Transverse colon (tissue), 4 donors: ENCODE data around the gene CRYBA4. TPM values are rescaled to one million over a fixed set of nuclear protein-coding genes. Genes with fewer than 3 reads are reported as not detected.

ENCODE experiments used
- DNase-seq: peaks from one replicate; pipeline ENCODE4 v3.0.0-alpha.2; 2019
- H3K27ac ChIP-seq, 4 donors: fragments of 200-600 bp; sonication (generic); 2 replicates each; pipeline ENCODE4 v1.5.1; 2016 to 2018; ENCODE audit warnings: inconsistent platforms in 4 of 4
- H3K27me3 ChIP-seq: fragments of 200-600 bp; sonication (generic); 2 replicates; pipeline ENCODE4 v1.5.1; 2017; ENCODE audit warnings: inconsistent platforms
- H3K36me3 ChIP-seq, 4 donors: fragments of 200-600 bp; sonication (generic); 2 replicates each; pipeline ENCODE4 v1.5.1; 2017 to 2019; ENCODE audit warnings: inconsistent platforms in 4 of 4
- H3K4me1 ChIP-seq, 4 donors: fragments of 200-600 bp; sonication (generic); 2 replicates each; pipeline ENCODE4 v1.5.1; 2017 to 2020; ENCODE audit warnings: inconsistent platforms in 4 of 4
- H3K4me3 ChIP-seq, 4 donors: fragments of 200-600 bp; sonication (generic); 1 replicate in 1 of 4; 2 replicates in 3 of 4; pipeline versions ENCODE4 v1.5.1 to v1.6.1; 2017 to 2019; ENCODE audit warnings: inconsistent platforms in 4 of 4
- H3K9me3 ChIP-seq, 2 donors: fragments of 200-600 bp; sonication (generic); 2 replicates each; pipeline ENCODE4 v1.5.1; 2017 to 2019; ENCODE audit warnings: inconsistent platforms in 2 of 2
- EP300 ChIP-seq: sonication (generic); formaldehyde crosslinking; IDR thresholded peaks from one replicate; pipeline ENCODE4 v1.6.1; 2017; ENCODE audit warnings: antibody characterized with exemption, low read depth
- POLR2A ChIP-seq: fragments of 450-650 bp; IDR thresholded peaks from one replicate; pipeline ENCODE4 v1.6.1; 2016; ENCODE audit warnings: antibody characterized with exemption, mild to moderate bottlenecking, moderate library complexity
- POLR2AphosphoS5 ChIP-seq, 3 donors: sonication (generic); formaldehyde crosslinking; IDR thresholded peaks; one replicate each; pipeline ENCODE4 v1.6.1; 2016; ENCODE audit warnings: antibody characterized with exemption in 3 of 3
- WGBS, 2 donors: methylation state at CpG; one replicate each; pipeline ENCODE4 v1.1.5; 2018; ENCODE audit warnings: low coverage in 1 of 2; 5-methylcytosine and 5-hydroxymethylcytosine counted together
- in situ Hi-C, 4 donors: fragments of 200-750 bp; cut with MboI; loops; one replicate each; pipeline versions ENCODE4 v1.15.0 to v1.15.1; 2017; ENCODE audit warnings: low sequenced_read_pairs in 3 of 4, low pct_ligation_motif_present in 1 of 4, low pct_unique_long_range_greater_than_20kb in 1 of 4
- intact Hi-C: fragments of 100-400 bp; cut with DNase I; formaldehyde crosslinking; loops from one replicate; pipeline ENCODE4 v1.15.1; 2023; ENCODE audit warnings: low total_unique reads
- total RNA-seq, 4 donors: library from RNA; depleted of rRNA; stranded (reverse); fragments of >200 nt; gene quantifications; one replicate each; pipeline ENCODE4 v1.1.0, GENCODE V29; 2016
- TF ChIP-seq, protein P1 (sequence below), 5 experiments: fragments of 200-600 bp in 3 of 5; fragments of 450-650 bp in 2 of 5; sonication (generic) in 3 of 5; IDR thresholded peaks; 1 replicate in 2 of 5; 2 replicates in 3 of 5; pipeline ENCODE4 v1.5.1; 2016 to 2017; ENCODE audit warnings: antibody characterized with exemption in 5 of 5, inconsistent platforms in 3 of 5, mild to moderate bottlenecking in 2 of 5, moderate library complexity in 1 of 5

Gene CRYBA4
- total RNA-seq, 4 donors from 2014 or later: not detected

- WGBS, 2 donors: 89 to 97% methylated on average over 4 of the region's 4 CpGs
- H3K27ac ChIP-seq: peak overlapping the region in 1 of 4 donors; percentile 90
- no peak for DNase-seq
- no peak for TF ChIP-seq POLR2A
- TF ChIP-seq, protein P1, sequence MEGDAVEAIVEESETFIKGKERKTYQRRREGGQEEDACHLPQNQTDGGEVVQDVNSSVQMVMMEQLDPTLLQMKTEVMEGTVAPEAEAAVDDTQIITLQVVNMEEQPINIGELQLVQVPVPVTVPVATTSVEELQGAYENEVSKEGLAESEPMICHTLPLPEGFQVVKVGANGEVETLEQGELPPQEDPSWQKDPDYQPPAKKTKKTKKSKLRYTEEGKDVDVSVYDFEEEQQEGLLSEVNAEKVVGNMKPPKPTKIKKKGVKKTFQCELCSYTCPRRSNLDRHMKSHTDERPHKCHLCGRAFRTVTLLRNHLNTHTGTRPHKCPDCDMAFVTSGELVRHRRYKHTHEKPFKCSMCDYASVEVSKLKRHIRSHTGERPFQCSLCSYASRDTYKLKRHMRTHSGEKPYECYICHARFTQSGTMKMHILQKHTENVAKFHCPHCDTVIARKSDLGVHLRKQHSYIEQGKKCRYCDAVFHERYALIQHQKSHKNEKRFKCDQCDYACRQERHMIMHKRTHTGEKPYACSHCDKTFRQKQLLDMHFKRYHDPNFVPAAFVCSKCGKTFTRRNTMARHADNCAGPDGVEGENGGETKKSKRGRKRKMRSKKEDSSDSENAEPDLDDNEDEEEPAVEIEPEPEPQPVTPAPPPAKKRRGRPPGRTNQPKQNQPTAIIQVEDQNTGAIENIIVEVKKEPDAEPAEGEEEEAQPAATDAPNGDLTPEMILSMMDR (IDR thresholded peaks at IDR 0.05): no peak
- no peak for TF ChIP-seq EP300
- no peak for TF ChIP-seq POLR2AphosphoS5 (IDR thresholded peaks at IDR 0.05)
- intact Hi-C loops: no loop called here
- in situ Hi-C loops: no loop called here
- H3K4me1 ChIP-seq: peaks cover 0 to 38% (median 6%) of the 10 kb centered on the region in 4 donors
- H3K36me3 ChIP-seq: no peaks in the 10 kb centered on the region
- H3K27me3 ChIP-seq: no peaks in the 10 kb centered on the region
- H3K4me3 ChIP-seq: no peak overlapping the region
- H3K9me3 ChIP-seq: no peaks in the 10 kb centered on the region
These were observed 33.7 kb upstream of the CRYBA4 start for GRCh38 chr22:26587991-26588613.

DNA sequence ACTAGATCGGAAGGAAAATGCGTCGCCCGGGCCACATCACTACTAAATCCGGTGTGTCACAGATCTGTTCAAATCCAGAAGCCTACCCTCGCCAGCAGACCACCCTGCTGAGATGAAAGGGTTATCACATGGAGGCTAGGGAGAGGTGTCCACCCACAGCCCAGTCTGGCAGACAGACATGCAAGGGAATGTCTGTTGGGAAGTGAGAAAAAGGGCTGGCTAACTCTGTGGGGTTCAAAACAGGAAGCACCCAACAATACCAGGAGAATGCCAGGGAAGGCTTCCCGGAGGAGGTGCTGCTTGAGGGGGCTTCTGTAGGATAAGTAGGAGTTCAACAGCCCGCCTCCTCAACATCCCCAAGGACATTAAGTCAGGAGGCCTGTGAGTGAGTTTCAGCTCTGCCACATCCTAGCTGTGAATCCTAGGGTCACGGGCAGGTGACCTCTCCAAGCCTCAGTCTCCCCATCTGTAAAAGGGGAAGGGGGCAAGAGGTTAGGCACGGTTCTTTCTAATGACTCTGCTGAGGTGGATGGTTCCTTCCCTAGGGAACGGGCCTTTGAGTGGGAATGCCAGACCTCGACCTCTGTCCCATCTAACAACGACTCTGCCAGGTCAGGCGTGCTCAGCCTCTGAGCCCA is 32.9 kb upstream of the CRYBA4 start:
- intact Hi-C loops: no loop called here
- 79% methylated on average over 10 of the region's 14 CpGs; no CpG with 5 or more reads in 1 of the 2 donors for WGBS, 2 donors
- in situ Hi-C loops: no loop called here

GRCh38 chr22:26589367-26589844 is 32.4 kb upstream of the CRYBA4 start:
- peak; percentile 57 for DNase-seq
- WGBS, 2 donors: 2% methylated on average over 19 of the region's 44 CpGs; no CpG with 5 or more reads in 1 of the 2 donors

More for the DNA sequence above, 32.9 kb upstream of the CRYBA4 start:
- TF ChIP-seq, protein P1 (IDR thresholded peaks at IDR 0.05): no peak
- TF ChIP-seq POLR2AphosphoS5 (IDR thresholded peaks at IDR 0.05) (no peak), EP300 (no peak), POLR2A (no peak)
- no peak for DNase-seq
- H3K4me1 ChIP-seq: peaks cover 0 to 38% (median 6%) of the 10 kb centered on the region in 4 donors
- no peaks in the 10 kb centered on the region for H3K36me3 ChIP-seq
- H3K9me3 ChIP-seq: no peaks in the 10 kb centered on the region
- H3K27ac ChIP-seq: peak overlapping the region; percentile 84 to 90 (median 86)
- no peaks in the 10 kb centered on the region for H3K27me3 ChIP-seq
- H3K4me3 ChIP-seq: peak overlapping the region; percentile 65 to 94 (median 85)

More at GRCh38 chr22:26589367-26589844, 32.4 kb upstream of the CRYBA4 start:
- Histone ChIP-seq H3K4me1 (peaks cover 0 to 38% (median 6%) of the 10 kb centered on the region in 4 donors), H3K4me3 (peak overlapping the region; percentile 65 to 94 (median 85)), H3K36me3 (no peaks in the 10 kb centered on the region), H3K27ac (peak overlapping the region; percentile 84 to 90 (median 86)), H3K27me3 (no peaks in the 10 kb centered on the region), H3K9me3 (no peaks in the 10 kb centered on the region)
- TF ChIP-seq EP300: no peak
- TF ChIP-seq POLR2A: no peak
- no peak for TF ChIP-seq POLR2AphosphoS5 (IDR thresholded peaks at IDR 0.05)
- TF ChIP-seq, protein P1 (IDR thresholded peaks at IDR 0.05): no peak
- in situ Hi-C loops (no loop called here), intact Hi-C loops (no loop called here)
